ENCODE measurements around the gene TP53BP2. TPM values are rescaled to one million over a fixed set of nuclear protein-coding genes. Genes with fewer than 3 reads are reported as not detected.

TP53BP2 gene
- total RNA-seq, 1 donor, result 38.0 TPM

- H3K4me3 ChIP-seq (ENCODE audit: low read depth, low read length), result no peak overlapping the region
- no peak for TF ChIP-seq CTCF (IDR thresholded peaks at IDR 0.05; ENCODE audit: insufficient read depth, low read depth, low read length)
- no peak for DNase-seq (ENCODE audit: low read depth)
These were observed 65.4 kb downstream of the TP53BP2 start for GRCh38 chr1:223780318-223780717.

GRCh38 chr1:223776826-223777454, 68.8 kb downstream of the TP53BP2 start:
- no peak for TF ChIP-seq CTCF (IDR thresholded peaks at IDR 0.05; ENCODE audit: insufficient read depth, low read depth, low read length)
- no peak for DNase-seq (ENCODE audit: low read depth)
- no peak overlapping the region for H3K4me3 ChIP-seq (ENCODE audit: low read depth, low read length)

GRCh38 chr1:223776075-223776814, 69.5 kb downstream of the TP53BP2 start:
- peak; percentile 81 for DNase-seq (ENCODE audit: low read depth)

GRCh38 chr1:223775711-223776074, 70.1 kb downstream of the TP53BP2 start:
- no peak for DNase-seq (ENCODE audit: low read depth)

More at GRCh38 chr1:223776075-223776814, 69.5 kb downstream of the TP53BP2 start:
- no peak overlapping the region for H3K4me3 ChIP-seq (ENCODE audit: low read depth, low read length)
- no peak for TF ChIP-seq CTCF (IDR thresholded peaks at IDR 0.05; ENCODE audit: insufficient read depth, low read depth, low read length)

GRCh38 chr1:223775054-223775453, 70.7 kb downstream of the TP53BP2 start:
- H3K4me3 ChIP-seq (ENCODE audit: low read depth, low read length), result no peak overlapping the region
- no peak for DNase-seq (ENCODE audit: low read depth)
- no peak for TF ChIP-seq CTCF (IDR thresholded peaks at IDR 0.05; ENCODE audit: insufficient read depth, low read depth, low read length)

More at GRCh38 chr1:223775711-223776074, 70.1 kb downstream of the TP53BP2 start:
- TF ChIP-seq CTCF (IDR thresholded peaks at IDR 0.05; ENCODE audit: insufficient read depth, low read depth, low read length), result no peak
- H3K4me3 ChIP-seq (ENCODE audit: low read depth, low read length), result no peak overlapping the region

GRCh38 chr1:223774134-223774814, 71.5 kb downstream of the TP53BP2 start:
- TF ChIP-seq CTCF (IDR thresholded peaks at IDR 0.05; ENCODE audit: insufficient read depth, low read depth, low read length), result no peak
- no peak overlapping the region for H3K4me3 ChIP-seq (ENCODE audit: low read depth, low read length)
- DNase-seq (ENCODE audit: low read depth), result no peak
